Measurements from ENCODE around the gene PSMG3. TPM values are rescaled to one million over a fixed set of nuclear protein-coding genes. Genes with fewer than 3 reads are reported as not detected.

PSMG3 gene
- total and polyA plus RNA-seq, 8 donors, result 19.8 to 31.2 (median 25.1) TPM

- Histone ChIP-seq H3K27me3 (no peaks in the 10 kb centered on the region), H3K4me1 (peaks cover 0 to 5% of the 10 kb centered on the region in 2 donors), H3K27ac (no peak overlapping the region), H3K36me3 (peaks cover 0 to 4% of the 10 kb centered on the region in 2 donors), H3K9me3 (no peaks in the 10 kb centered on the region), H3K4me3 (no peak overlapping the region)
- no peak for ATAC-seq
- intact Hi-C loops (cut with DNase I), result no loop called here
- peak in 1 of 4 donors; percentile 76 for DNase-seq
- no peak for TF ChIP-seq CTCF (IDR thresholded peaks at IDR 0.05)
Measured at GRCh38 chr7:1550005-1550845, 19.6 kb downstream of the PSMG3 start.

- intact Hi-C loops (cut with DNase I), result no loop called here
- Histone ChIP-seq H3K4me1 (peaks cover 0 to 2% of the 10 kb centered on the region in 2 donors), H3K27me3 (no peaks in the 10 kb centered on the region), H3K9me3 (no peaks in the 10 kb centered on the region), H3K4me3 (no peak overlapping the region), H3K36me3 (peaks cover 0 to 11% of the 10 kb centered on the region in 2 donors), H3K27ac (no peak overlapping the region)
- DNase-seq (peak in 1 of 4 donors; percentile 72), ATAC-seq (no peak)
- TF ChIP-seq CTCF (IDR thresholded peaks at IDR 0.05), result no peak
Measured at GRCh38 chr7:1549357-1550004, 20.4 kb downstream of the PSMG3 start.

DNA sequence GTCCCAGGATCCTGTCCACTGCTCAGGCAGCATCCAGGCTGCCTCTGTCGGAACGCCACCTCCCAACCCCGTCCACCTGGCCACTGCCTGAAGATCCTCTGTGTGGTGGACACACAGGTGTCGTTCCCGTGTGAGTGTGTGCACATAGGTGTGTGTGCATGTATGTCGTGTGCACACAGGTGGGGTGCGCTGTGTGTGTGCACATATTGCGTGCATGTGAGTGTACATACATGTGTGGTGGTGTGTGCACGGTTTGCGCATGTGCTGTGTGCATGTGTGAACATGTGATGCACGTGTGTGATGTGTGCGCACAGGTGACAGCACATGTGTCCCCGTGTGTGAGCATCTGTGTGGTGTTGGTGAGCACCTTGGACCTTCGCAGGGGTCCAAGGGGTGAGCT lies 20.9 kb downstream of the PSMG3 start:
- intact Hi-C loops (cut with DNase I), result no loop called here
- H3K27ac ChIP-seq, result no peak overlapping the region
- TF ChIP-seq CTCF (IDR thresholded peaks at IDR 0.05), result no peak
- H3K4me3 ChIP-seq, result no peak overlapping the region
- no peaks in the 10 kb centered on the region for H3K9me3 ChIP-seq
- H3K27me3 ChIP-seq, result no peaks in the 10 kb centered on the region
- H3K36me3 ChIP-seq, result peaks cover 0 to 17% of the 10 kb centered on the region in 2 donors
- peaks cover 0 to 2% of the 10 kb centered on the region in 2 donors for H3K4me1 ChIP-seq
- DNase-seq (no peak), ATAC-seq (no peak)

DNA sequence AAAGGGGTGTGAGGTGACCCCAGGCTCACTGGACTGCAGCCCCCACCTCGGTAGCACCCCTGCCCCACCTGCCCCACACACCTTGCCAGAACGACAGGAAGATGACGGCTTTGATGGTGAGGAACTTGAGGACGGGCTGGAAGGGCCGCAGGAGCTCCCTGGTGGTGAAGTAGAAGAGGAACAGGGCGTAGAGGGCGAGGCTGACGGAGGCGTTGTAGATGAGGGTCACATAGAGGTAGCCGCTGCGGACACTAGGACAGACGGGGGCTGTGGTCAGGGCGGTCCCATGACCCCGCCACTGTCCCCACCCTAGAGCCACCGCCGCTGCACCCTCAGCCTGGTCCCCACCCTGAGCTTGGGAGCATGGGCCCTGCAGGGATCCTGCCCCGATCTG lies 21.4 kb downstream of the PSMG3 start:
- peaks cover 0 to 22% of the 10 kb centered on the region in 2 donors for H3K36me3 ChIP-seq
- intact Hi-C loops (cut with DNase I), result no loop called here
- H3K4me1 ChIP-seq, result peaks cover 0 to 2% of the 10 kb centered on the region in 2 donors
- no peak overlapping the region for H3K4me3 ChIP-seq
- H3K9me3 ChIP-seq, result no peaks in the 10 kb centered on the region
- no peak for TF ChIP-seq CTCF (IDR thresholded peaks at IDR 0.05)
- DNase-seq (no peak), ATAC-seq (no peak)
- H3K27ac ChIP-seq, result no peak overlapping the region
- no peaks in the 10 kb centered on the region for H3K27me3 ChIP-seq

GRCh38 chr7:1547777-1548437 lies 21.9 kb downstream of the PSMG3 start:
- TF ChIP-seq CTCF (IDR thresholded peaks at IDR 0.05), result no peak
- Histone ChIP-seq H3K27ac (no peak overlapping the region), H3K4me3 (no peak overlapping the region), H3K4me1 (peaks cover 0 to 2% of the 10 kb centered on the region in 2 donors), H3K9me3 (no peaks in the 10 kb centered on the region), H3K36me3 (peaks cover 0 to 27% of the 10 kb centered on the region in 2 donors), H3K27me3 (no peaks in the 10 kb centered on the region)
- intact Hi-C loops (cut with DNase I), result no loop called here
- DNase-seq (no peak), ATAC-seq (no peak)
